ENCODE measurements around the gene UBAP2L. TPM values are rescaled to one million over a fixed set of nuclear protein-coding genes. Genes with fewer than 3 reads are reported as not detected.

UBAP2L gene
- total and polyA plus RNA-seq, 10 of the 15 experiments (the other 5 are each of a cell fraction or from before 2014, with no cell fraction given), result 49.9 to 198 (median 152) TPM

DNA sequence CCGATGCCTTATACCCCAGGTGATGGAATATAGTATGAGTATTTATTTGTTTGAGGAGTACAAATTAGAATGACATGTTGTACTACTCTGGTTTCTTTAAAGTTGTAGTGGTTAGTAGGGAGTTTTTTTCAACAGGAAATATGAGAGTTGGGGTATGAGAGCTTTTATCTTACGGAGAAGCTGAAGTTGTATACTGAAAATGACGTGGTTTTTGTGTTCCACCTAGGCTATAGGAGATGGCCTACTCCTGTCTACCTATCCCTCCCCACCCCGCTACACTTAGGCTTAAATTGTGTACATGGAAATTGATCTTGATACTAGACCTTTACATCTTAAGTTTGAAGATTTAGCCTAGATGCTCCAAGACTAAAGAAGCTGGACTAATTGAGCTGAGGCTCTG, 44.8 kb downstream of the UBAP2L start:
- no peak overlapping the region for H2AFZ ChIP-seq (ENCODE audit: control insufficient read depth, low read depth, low read length)
- intact Hi-C loops (cut with micrococcal nuclease; ENCODE audit: unreplicated experiment), result no loop called here
- ChIA-PET RAD21 (ENCODE audit: unreplicated experiment) (no interaction called here), CTCF (interaction anchor here (1.3 to 1.5 kb wide), 3 partner anchors 66 to 69 kb away, joined by 3 to 5 read pairs (median 4); no protein-coding TSS in a partner anchor), SMC1A (ENCODE audit: uncharacterized antibody, unreplicated experiment) (interaction anchor here (0.7 kb wide), 1 partner anchor 27 kb away, joined by 3 read pairs; no protein-coding TSS in a partner anchor), POLR2A (interaction anchor here (0.6 kb wide), 2 partner anchors 11 to 50 kb away, joined by 3 to 4 read pairs; no protein-coding TSS in a partner anchor)
- FAIRE-seq, result no peak
- no peaks in the 10 kb centered on the region for H3K4me1 ChIP-seq (ENCODE audit: control insufficient read depth, insufficient read depth, low read length)
- no peaks in the 10 kb centered on the region for H3K9me3 ChIP-seq (replicated peaks; ENCODE audit: control insufficient read depth, insufficient read depth, low read length)
- no peak for DNase-seq (ENCODE audit: low read depth, low spot score)
- H3K27me3 ChIP-seq (replicated peaks in 1 of 2; ENCODE audit: control insufficient read depth in 2 of 2, insufficient read depth in 2 of 2, low read length in 1 of 2), result no peaks in the 10 kb centered on the region
- TF ChIP-seq, protein P1, sequence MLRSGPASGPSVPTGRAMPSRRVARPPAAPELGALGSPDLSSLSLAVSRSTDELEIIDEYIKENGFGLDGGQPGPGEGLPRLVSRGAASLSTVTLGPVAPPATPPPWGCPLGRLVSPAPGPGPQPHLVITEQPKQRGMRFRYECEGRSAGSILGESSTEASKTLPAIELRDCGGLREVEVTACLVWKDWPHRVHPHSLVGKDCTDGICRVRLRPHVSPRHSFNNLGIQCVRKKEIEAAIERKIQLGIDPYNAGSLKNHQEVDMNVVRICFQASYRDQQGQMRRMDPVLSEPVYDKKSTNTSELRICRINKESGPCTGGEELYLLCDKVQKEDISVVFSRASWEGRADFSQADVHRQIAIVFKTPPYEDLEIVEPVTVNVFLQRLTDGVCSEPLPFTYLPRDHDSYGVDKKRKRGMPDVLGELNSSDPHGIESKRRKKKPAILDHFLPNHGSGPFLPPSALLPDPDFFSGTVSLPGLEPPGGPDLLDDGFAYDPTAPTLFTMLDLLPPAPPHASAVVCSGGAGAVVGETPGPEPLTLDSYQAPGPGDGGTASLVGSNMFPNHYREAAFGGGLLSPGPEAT (IDR thresholded peaks at IDR 0.05; ENCODE audit: low read depth), result no peak
- TF ChIP-seq DPF2 (IDR thresholded peaks at IDR 0.05), result no peak
- TF ChIP-seq, protein P2, sequence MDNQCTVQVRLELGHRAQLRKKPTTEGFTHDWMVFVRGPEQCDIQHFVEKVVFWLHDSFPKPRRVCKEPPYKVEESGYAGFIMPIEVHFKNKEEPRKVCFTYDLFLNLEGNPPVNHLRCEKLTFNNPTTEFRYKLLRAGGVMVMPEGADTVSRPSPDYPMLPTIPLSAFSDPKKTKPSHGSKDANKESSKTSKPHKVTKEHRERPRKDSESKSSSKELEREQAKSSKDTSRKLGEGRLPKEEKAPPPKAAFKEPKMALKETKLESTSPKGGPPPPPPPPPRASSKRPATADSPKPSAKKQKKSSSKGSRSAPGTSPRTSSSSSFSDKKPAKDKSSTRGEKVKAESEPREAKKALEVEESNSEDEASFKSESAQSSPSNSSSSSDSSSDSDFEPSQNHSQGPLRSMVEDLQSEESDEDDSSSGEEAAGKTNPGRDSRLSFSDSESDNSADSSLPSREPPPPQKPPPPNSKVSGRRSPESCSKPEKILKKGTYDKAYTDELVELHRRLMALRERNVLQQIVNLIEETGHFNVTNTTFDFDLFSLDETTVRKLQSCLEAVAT (IDR thresholded peaks at IDR 0.05), result no peak
- ATAC-seq, result no peak; the same call in 1 of the 3 replicates
- H3K27ac ChIP-seq (ENCODE audit: control insufficient read depth, insufficient read depth), result no peak overlapping the region
- in situ Hi-C loops (cut with MboI), result no loop called here
- peaks cover 30 to 57% of the 10 kb centered on the region in 2 experiments for H3K36me3 ChIP-seq (ENCODE audit: control insufficient read depth in 2 of 2, insufficient read depth in 2 of 2, low read length in 1 of 2)
- no peaks in the 10 kb centered on the region for H4K20me1 ChIP-seq (ENCODE audit: control insufficient read depth, insufficient read depth)
- H3K4me2 ChIP-seq (ENCODE audit: control insufficient read depth, insufficient read depth), result no peak overlapping the region
- 83% methylated on average over 4 of the region's 4 CpGs for WGBS (ENCODE audit: insufficient coverage, insufficient replicate concordance, low lambda C conversion rate, missing lambda C conversion rate)
- no TSS peak for BruUV-seq (replicated peaks)
- H3K79me2 ChIP-seq (ENCODE audit: control insufficient read depth, insufficient read depth, low read length), result no peaks in the 10 kb centered on the region
- H3K9ac ChIP-seq (ENCODE audit: control insufficient read depth, insufficient read depth, low read length), result no peak overlapping the region
- H3K4me3 ChIP-seq, result no peak overlapping the region
